DOHH2 (cell line): Measurements from ENCODE around the gene PIWIL1.

Source experiments
- CTCF ChIP-seq: fragments of 200-600 bp; sonication (generic); IDR thresholded peaks from one replicate; pipeline ENCODE4 v1.5.1; 2014; ENCODE audit warnings: antibody characterized with exemption, mild to moderate bottlenecking, low read depth, low read length; ENCODE audit not compliant: poor library complexity, severe bottlenecking
- EZH2phosphoT487 ChIP-seq: fragments of 200-600 bp; sonication (generic); IDR thresholded peaks from 2 replicates; pipeline ENCODE4 v1.6.1; 2017; ENCODE audit warnings: borderline replicate concordance, mild to moderate bottlenecking, antibody characterized with exemption, low read length, moderate library complexity, mixed read lengths

DNA sequence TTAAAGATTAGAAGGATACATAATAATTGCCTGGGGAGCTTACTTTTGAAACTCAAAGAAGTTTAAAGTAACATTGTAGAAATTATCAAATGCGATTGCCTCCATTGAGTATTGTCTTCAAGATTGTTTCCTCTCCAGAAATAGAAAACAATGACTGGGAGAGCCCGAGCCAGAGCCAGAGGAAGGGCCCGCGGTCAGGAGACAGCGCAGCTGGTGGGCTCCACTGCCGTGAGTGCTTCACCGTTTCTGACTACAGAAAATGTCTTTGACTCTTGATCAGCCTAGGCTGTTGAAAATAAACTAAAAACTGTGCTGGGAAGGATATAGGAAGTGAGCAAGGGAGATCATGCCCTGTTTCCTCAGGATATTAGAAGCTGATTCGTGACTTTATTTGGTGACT is 4.8 kb downstream of the PIWIL1 start:
- no peak for TF ChIP-seq EZH2phosphoT487
- TF ChIP-seq CTCF = no peak
